ENCODE data around the gene NRG4.

NRG4 gene

GRCh38 chr15:75995611-75996010 lies 16.6 kb downstream of the NRG4 start:
- H3K36me3 ChIP-seq (ENCODE audit: insufficient read depth): no peaks in the 10 kb centered on the region
- TF ChIP-seq, protein P1, sequence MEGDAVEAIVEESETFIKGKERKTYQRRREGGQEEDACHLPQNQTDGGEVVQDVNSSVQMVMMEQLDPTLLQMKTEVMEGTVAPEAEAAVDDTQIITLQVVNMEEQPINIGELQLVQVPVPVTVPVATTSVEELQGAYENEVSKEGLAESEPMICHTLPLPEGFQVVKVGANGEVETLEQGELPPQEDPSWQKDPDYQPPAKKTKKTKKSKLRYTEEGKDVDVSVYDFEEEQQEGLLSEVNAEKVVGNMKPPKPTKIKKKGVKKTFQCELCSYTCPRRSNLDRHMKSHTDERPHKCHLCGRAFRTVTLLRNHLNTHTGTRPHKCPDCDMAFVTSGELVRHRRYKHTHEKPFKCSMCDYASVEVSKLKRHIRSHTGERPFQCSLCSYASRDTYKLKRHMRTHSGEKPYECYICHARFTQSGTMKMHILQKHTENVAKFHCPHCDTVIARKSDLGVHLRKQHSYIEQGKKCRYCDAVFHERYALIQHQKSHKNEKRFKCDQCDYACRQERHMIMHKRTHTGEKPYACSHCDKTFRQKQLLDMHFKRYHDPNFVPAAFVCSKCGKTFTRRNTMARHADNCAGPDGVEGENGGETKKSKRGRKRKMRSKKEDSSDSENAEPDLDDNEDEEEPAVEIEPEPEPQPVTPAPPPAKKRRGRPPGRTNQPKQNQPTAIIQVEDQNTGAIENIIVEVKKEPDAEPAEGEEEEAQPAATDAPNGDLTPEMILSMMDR (conservative IDR thresholded peaks at IDR 0.05; ENCODE audit: low read depth, low read length): no peak
- no peaks in the 10 kb centered on the region for H3K27me3 ChIP-seq (ENCODE audit: insufficient read depth, low read depth)
- H3K4me2 ChIP-seq: no peak overlapping the region
- H4K20me1 ChIP-seq (ENCODE audit: insufficient read depth): no peaks in the 10 kb centered on the region
- no peak overlapping the region for H3K27ac ChIP-seq
- no peak overlapping the region for H2AFZ ChIP-seq (ENCODE audit: low read depth)
- no peaks in the 10 kb centered on the region for H3K4me1 ChIP-seq (ENCODE audit: low read depth, poor library complexity, severe bottlenecking)
- H3K4me3 ChIP-seq (IDR thresholded peaks at IDR 0.05; ENCODE audit: insufficient read depth, low read depth, low read length): no peak overlapping the region
- H3K79me2 ChIP-seq (ENCODE audit: insufficient read depth, low read depth): no peaks in the 10 kb centered on the region
- no peak overlapping the region for H3K9ac ChIP-seq

- H3K27me3 ChIP-seq (ENCODE audit: insufficient read depth, low read depth): no peaks in the 10 kb centered on the region
- H3K36me3 ChIP-seq (ENCODE audit: insufficient read depth): no peaks in the 10 kb centered on the region
- no peaks in the 10 kb centered on the region for H4K20me1 ChIP-seq (ENCODE audit: insufficient read depth)
- TF ChIP-seq, protein P1 (conservative IDR thresholded peaks at IDR 0.05; ENCODE audit: low read depth, low read length): no peak
- H3K4me1 ChIP-seq (ENCODE audit: low read depth, poor library complexity, severe bottlenecking): no peaks in the 10 kb centered on the region
- no peak overlapping the region for H3K27ac ChIP-seq
- H3K4me2 ChIP-seq: no peak overlapping the region
- H3K9ac ChIP-seq: no peak overlapping the region
- no peak overlapping the region for H3K4me3 ChIP-seq (IDR thresholded peaks at IDR 0.05; ENCODE audit: insufficient read depth, low read depth, low read length)
- H3K79me2 ChIP-seq (ENCODE audit: insufficient read depth, low read depth): no peaks in the 10 kb centered on the region
- H2AFZ ChIP-seq (ENCODE audit: low read depth): no peak overlapping the region
Measured at GRCh38 chr15:75994220-75994619, 18.0 kb downstream of the NRG4 start.

DNA sequence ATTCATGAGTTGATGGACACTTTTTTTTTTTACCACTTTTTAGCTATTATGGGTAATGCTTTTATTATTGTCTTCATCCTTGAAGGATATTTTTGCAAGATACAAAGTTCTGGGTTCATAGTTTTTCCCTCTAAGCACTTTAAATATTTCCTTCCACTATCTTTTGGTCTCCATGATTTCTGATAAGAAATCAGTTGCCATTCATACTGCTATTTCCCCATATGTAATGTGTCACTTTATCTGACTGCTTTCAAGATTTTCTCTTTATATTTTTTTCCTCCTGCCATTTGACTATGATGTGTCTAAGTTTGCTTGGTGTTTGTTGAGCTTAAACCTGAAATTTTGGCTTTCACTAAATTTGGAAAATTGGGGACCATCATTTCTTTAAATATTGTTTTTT lies 19.3 kb downstream of the NRG4 start:
- Histone ChIP-seq H3K36me3 (ENCODE audit: insufficient read depth) (no peaks in the 10 kb centered on the region), H3K4me3 (IDR thresholded peaks at IDR 0.05; ENCODE audit: insufficient read depth, low read depth, low read length) (no peak overlapping the region), H3K27me3 (ENCODE audit: insufficient read depth, low read depth) (no peaks in the 10 kb centered on the region), H3K9ac (no peak overlapping the region), H4K20me1 (ENCODE audit: insufficient read depth) (no peaks in the 10 kb centered on the region), H3K4me2 (no peak overlapping the region), H3K4me1 (ENCODE audit: low read depth, poor library complexity, severe bottlenecking) (no peaks in the 10 kb centered on the region), H3K27ac (no peak overlapping the region), H2AFZ (ENCODE audit: low read depth) (no peak overlapping the region), H3K79me2 (ENCODE audit: insufficient read depth, low read depth) (no peaks in the 10 kb centered on the region)
- TF ChIP-seq, protein P1 (conservative IDR thresholded peaks at IDR 0.05; ENCODE audit: low read depth, low read length): no peak

GRCh38 chr15:75989875-75990274 lies 22.3 kb downstream of the NRG4 start:
- H3K36me3 ChIP-seq (ENCODE audit: insufficient read depth): no peaks in the 10 kb centered on the region
- no peak overlapping the region for H3K9ac ChIP-seq
- no peaks in the 10 kb centered on the region for H3K4me1 ChIP-seq (ENCODE audit: low read depth, poor library complexity, severe bottlenecking)
- no peaks in the 10 kb centered on the region for H3K27me3 ChIP-seq (ENCODE audit: insufficient read depth, low read depth)
- H3K4me3 ChIP-seq (IDR thresholded peaks at IDR 0.05; ENCODE audit: insufficient read depth, low read depth, low read length): no peak overlapping the region
- no peak overlapping the region for H3K27ac ChIP-seq
- no peak overlapping the region for H3K4me2 ChIP-seq
- H4K20me1 ChIP-seq (ENCODE audit: insufficient read depth): no peaks in the 10 kb centered on the region
- no peaks in the 10 kb centered on the region for H3K79me2 ChIP-seq (ENCODE audit: insufficient read depth, low read depth)
- no peak overlapping the region for H2AFZ ChIP-seq (ENCODE audit: low read depth)
- TF ChIP-seq, protein P1 (conservative IDR thresholded peaks at IDR 0.05; ENCODE audit: low read depth, low read length): no peak
